Measurements from ENCODE around the gene C3orf20.

DNA sequence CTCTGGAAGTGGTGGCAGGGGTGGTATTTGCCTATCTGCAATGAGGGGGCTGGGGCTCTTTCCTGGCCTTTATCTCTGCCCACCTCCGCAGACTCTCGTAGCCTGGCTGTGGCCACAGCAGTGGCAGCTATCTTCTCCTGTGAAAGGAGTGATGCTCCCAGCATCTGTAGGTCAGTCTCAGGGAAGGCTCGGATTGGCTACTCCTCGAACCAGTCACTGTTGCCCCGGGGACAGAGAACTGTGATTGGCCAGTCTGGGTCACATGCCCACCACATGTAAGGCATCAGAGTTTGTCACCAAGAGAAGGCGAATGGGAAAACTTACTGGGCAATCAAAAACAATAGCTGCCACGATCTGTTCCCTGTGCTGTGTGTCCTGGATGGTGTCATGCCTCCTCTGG, 113.7 kb downstream of the C3orf20 start:
- TF ChIP-seq, protein P1, sequence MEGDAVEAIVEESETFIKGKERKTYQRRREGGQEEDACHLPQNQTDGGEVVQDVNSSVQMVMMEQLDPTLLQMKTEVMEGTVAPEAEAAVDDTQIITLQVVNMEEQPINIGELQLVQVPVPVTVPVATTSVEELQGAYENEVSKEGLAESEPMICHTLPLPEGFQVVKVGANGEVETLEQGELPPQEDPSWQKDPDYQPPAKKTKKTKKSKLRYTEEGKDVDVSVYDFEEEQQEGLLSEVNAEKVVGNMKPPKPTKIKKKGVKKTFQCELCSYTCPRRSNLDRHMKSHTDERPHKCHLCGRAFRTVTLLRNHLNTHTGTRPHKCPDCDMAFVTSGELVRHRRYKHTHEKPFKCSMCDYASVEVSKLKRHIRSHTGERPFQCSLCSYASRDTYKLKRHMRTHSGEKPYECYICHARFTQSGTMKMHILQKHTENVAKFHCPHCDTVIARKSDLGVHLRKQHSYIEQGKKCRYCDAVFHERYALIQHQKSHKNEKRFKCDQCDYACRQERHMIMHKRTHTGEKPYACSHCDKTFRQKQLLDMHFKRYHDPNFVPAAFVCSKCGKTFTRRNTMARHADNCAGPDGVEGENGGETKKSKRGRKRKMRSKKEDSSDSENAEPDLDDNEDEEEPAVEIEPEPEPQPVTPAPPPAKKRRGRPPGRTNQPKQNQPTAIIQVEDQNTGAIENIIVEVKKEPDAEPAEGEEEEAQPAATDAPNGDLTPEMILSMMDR (IDR thresholded peaks at IDR 0.05) = no peak
- no peak for TF ChIP-seq POLR2A (IDR thresholded peaks at IDR 0.05)

Data from tibial nerve (tissue), 3 donors.